Measurements from ENCODE around the gene LOC101059915.
"Not testable (repeated sequence)": the region's sequence is repeated elsewhere in the genome, so short reads cannot be mapped to it uniquely, and the experiment has no call there.

LOC101059915 gene

DNA sequence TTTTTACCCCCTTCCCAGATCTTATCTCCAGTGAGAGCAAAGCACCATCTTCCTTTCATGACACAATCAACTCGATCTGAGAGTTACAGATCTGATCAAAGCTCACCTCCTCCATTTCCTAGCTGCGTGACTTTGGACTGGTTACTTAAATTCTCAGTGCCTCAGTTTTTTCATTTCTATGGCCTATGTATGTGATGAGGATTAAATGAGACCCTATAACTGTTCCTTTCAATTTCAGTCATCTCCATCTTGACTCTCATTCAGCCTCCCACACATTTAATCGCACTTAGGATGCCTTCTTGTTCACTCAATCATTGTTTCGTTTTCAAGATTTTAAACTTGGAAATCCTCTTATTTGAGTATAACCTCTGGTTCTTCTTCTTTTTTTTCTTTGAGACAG, 28.9 kb upstream of the LOC101059915 start:
- no peak for FAIRE-seq

GRCh38 chrX:71640002-71640401, 27.3 kb upstream of the LOC101059915 start:
- FAIRE-seq (peak; percentile 66), DNase-seq (ENCODE audit: insufficient read length, low spot score) (no peak)

More for the DNA sequence above, 28.9 kb upstream of the LOC101059915 start:
- no peak for DNase-seq (ENCODE audit: insufficient read length, low spot score)

DNA sequence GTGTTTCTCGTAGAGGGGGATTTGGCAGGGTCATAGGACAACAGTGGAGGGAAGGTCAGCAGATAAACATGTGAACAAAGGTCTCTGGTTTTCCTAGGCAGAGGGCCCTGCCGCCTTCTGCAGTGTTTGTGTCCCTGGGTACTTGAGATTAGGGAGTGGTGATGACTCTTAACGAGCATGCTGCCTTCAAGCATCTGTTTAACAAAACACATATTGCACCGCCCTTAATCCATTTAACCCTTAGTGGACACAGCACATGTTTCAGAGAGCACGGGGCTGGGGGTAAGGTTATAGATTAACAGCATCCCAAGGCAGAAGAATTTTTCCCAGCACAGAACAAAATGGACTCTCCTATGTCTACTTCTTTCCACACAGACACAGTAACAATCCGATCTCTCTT, 22.9 kb upstream of the LOC101059915 start:
- FAIRE-seq, result not testable (repeated sequence)

GRCh38 chrX:71650333-71650969, 16.9 kb upstream of the LOC101059915 start:
- FAIRE-seq (peak; percentile 98), DNase-seq (ENCODE audit: insufficient read length, low spot score) (no peak)

More for the DNA sequence above, 22.9 kb upstream of the LOC101059915 start:
- not testable (repeated sequence) for DNase-seq (ENCODE audit: insufficient read length, low spot score)

GRCh38 chrX:71652405-71652804, 14.9 kb upstream of the LOC101059915 start:
- FAIRE-seq (peak; percentile 98), DNase-seq (ENCODE audit: insufficient read length, low spot score) (no peak)

- DNase-seq (ENCODE audit: insufficient read length, low spot score) (no peak), FAIRE-seq (no peak)
Measured at GRCh38 chrX:71653344-71653743, 14.0 kb upstream of the LOC101059915 start.

DNA sequence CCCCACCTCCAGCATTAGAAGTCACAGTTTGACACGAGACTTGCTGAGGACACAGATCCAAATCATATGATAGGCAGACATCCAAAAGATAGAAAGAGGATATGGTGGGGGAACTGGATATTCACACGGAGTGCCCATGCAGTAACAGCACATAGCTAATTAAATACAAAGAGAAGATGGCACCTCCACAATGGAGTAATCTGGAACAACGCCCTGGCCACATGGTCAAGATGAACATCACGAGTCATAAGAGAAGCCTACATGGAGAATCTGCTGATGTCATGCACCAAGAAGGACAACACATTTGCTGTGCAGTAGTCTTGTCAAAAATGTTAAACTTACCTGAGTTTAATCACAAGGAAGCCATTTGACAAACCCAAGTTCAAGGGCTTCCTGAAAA, 10.1 kb upstream of the LOC101059915 start:
- no peak for FAIRE-seq
- no peak for DNase-seq (ENCODE audit: insufficient read length, low spot score)

- FAIRE-seq (no peak), DNase-seq (ENCODE audit: insufficient read length, low spot score) (no peak)
Measured at GRCh38 chrX:71659342-71659741, 8.0 kb upstream of the LOC101059915 start.

DNA sequence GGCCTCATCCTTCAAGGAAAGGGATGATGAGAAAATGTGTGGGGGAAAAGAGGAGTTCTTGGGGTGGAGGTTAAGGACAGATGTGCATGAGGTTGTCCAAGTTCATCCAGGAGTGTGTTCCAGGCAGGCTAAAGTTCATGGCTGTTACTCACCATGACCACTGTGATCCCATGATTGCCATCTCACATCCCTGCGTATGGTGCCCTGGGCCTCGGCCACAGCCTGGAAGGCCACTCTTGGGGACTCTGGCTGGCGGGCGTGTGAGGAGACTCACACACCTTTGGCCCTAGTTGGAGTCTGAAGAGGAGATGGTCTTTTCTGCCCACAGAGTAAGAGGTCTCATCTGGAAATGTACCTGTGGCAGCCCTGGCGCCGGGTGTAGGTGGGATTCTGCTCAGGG, 7.4 kb upstream of the LOC101059915 start:
- FAIRE-seq (no peak), DNase-seq (ENCODE audit: insufficient read length, low spot score) (no peak)

- FAIRE-seq (no peak), DNase-seq (ENCODE audit: insufficient read length, low spot score) (no peak)
Measured at GRCh38 chrX:71660562-71661416, 6.6 kb upstream of the LOC101059915 start.

DNA sequence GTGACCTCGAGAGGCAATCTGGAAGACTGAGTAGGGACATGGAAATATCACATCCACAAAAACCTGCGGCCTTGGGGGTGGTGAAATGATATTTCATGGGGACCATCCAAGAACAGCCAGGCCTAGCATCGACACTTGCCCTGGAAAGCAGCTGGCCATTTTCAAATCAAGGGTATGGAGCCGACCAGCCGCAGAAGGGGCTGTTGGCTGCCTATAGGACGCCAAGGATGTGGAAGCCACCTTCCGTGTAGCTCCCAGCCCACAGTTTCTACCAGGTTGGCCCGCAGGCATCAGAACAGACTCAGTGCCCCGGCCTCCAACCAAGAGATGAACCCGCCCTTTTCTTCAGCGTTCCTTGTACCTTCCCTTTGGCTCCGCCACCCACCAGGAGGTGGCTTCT, 5.4 kb upstream of the LOC101059915 start:
- no peak for DNase-seq (ENCODE audit: insufficient read length, low spot score)
- no peak for FAIRE-seq

GRCh38 chrX:71662654-71663053, 4.7 kb upstream of the LOC101059915 start:
- not testable (repeated sequence) for DNase-seq (ENCODE audit: insufficient read length, low spot score)
- FAIRE-seq, result peak; percentile 39

GRCh38 chrX:71663238-71663637, 4.1 kb upstream of the LOC101059915 start:
- DNase-seq (ENCODE audit: insufficient read length, low spot score), result not testable (repeated sequence)
- FAIRE-seq, result peak; percentile 74

GRCh38 chrX:71664202-71664601, 3.1 kb upstream of the LOC101059915 start:
- peak; percentile 83 for FAIRE-seq
- not testable (repeated sequence) for DNase-seq (ENCODE audit: insufficient read length, low spot score)

DNA sequence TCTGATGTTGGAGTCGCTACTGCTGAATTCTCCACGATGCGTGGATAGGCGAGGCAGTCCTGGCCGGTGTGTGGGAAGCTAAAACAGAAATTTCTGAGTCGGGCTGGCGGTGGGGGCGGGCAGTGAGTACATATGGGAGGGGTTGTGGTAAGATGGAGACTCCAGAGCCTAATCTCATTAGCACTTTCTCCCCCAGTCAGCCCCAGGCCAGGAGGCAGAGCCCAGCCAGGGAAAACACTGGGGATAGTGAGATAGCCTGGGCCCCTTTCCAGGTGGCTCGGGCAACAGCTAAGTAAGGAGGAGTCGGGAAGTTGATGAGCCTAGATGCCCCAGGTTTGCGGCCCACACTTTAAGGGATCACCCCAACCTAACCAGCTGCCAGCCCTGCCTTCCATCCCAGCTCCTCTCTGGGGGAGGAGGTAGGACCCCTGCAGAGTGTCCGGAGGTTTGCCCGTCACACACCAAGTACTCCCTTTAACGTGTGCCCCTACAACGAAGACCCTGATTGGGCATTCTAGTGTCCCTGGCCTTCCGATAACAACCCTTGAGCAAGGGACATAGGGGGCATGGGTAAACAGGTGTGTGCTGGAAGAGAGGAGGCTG, 2.4 kb upstream of the LOC101059915 start:
- no peak for FAIRE-seq

GRCh38 chrX:71665747-71666146, 1.6 kb upstream of the LOC101059915 start:
- DNase-seq (ENCODE audit: insufficient read length, low spot score), result no peak
- FAIRE-seq, result no peak

More for the DNA sequence above, 2.4 kb upstream of the LOC101059915 start:
- no peak for DNase-seq (ENCODE audit: insufficient read length, low spot score)

DNA sequence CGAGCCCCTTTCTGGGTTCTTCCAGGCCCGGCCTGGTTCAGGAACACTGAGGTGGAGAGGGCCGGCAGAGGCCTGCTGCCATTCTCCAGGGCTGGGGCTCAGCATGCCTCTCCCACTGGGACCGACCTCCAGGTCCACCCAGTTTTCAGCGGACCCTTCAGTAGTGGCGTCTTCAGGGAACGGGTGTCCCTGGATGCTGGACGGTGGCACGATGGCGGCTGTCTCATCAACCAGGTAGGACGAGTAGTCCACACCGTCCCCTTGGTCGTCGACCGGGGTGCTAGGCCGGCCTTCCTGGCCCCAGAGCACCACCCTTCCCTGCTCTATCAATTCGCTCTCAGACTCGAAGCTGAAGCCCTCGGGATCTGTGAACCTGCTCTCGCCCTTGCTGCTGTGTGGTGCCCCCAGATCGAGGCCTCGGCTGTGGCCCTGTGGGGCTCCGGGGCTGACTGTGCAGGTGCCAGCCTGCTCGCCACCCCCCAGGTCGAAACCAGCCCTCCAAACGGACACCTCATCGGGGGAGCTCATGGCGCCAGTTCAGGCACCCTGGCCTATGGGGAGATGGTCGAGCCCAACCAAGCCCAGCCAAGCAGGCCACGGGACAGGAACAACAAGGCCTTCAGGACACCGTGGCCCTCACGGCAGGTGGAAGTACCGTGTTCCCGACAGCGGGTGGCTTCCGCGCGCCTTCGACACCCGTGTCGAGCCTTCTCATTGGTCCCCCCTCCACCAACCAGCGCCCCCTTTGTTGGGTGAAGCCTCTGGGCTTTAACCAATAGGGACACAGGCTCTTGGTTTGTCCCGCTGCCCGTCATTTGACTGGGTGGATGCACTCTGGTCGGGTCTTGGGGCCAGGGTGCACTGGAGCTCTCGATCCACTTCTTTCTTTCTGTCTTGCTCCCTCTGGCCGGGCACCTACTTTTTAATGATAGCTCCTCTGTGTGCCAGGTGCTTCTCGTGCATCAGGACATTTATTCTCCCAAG, 814 bp upstream of the LOC101059915 start:
- FAIRE-seq (no peak), DNase-seq (ENCODE audit: insufficient read length, low spot score) (no peak)

DNA sequence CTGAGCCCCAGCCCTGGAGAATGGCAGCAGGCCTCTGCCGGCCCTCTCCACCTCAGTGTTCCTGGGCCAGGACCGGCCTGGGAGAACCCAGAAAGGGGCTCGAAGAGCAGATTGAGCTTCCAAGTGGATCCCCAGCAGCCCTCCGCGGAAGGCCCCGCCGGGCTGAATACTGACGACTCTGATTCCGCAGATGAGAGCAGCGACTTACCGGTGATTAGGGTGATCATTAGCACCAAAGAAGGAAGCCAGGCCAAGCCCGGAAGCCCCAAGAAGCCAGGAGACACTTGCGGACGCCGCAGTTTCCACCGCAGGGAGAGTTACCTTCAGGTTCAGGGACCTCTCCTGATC, 876 bp downstream of the LOC101059915 start:
- no peak for DNase-seq (ENCODE audit: insufficient read length, low spot score)
- FAIRE-seq, result no peak

DNA sequence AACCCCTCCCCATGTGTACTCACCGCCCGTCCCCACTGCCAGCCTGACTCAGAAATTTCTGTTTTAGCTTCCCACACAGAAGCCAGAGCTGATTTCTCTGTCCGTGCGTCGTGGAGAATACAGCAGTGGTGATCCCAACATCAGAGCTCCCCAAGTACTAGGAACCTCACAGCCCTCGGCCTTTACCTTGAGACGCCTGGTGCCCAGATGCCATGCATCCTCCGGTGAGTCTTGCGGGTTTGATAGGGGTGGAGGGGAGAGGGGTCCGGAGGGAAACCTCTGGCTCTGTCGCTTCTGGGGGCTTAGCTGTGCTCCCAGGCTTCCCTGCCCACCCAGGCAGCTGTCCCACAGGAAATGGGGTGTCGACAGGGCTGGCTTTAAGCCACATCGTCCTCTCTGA, 2.1 kb downstream of the LOC101059915 start:
- no peak for FAIRE-seq
- no peak for DNase-seq (ENCODE audit: insufficient read length, low spot score)

GRCh38 chrX:71669947-71670346, 2.6 kb downstream of the LOC101059915 start:
- DNase-seq (ENCODE audit: insufficient read length, low spot score), result not testable (repeated sequence)
- peak; percentile 89 for FAIRE-seq
